H1 (cell line): ENCODE data around the gene SH2D4B. TPM values are rescaled to one million over a fixed set of nuclear protein-coding genes. Genes with fewer than 3 reads are reported as not detected.

Experiments
- CTCF ChIA-PET: fragments of 300-600 bp; sonication (Branson Sonifier 250); formaldehyde crosslinking; loops from one replicate; lab custom pipeline; 2021; ENCODE audit not compliant: partially characterized antibody; lab: Charles Lee
- POLR2A ChIA-PET: fragments of 300-600 bp; sonication (Branson Sonifier 250); formaldehyde crosslinking; loops from one replicate; lab custom pipeline; 2021; ENCODE audit warnings: inconsistent platforms; ENCODE audit not compliant: partially characterized antibody; lab: Charles Lee
- DNase-seq, 2 experiments: peaks; one replicate each; pipeline versions ENCODE4 v3.0.0 to v3.0.0-alpha.2; 2010 to 2022; ENCODE audit warnings: low spot score in 2 of 2, low read depth in 1 of 2, mixed read lengths in 1 of 2
- FAIRE-seq: peaks from 2 replicates; lab custom pipeline; 2011; peaks lifted over from hg19 to GRCh38; lab: Jason Lieb, UNC
- H2AFZ ChIP-seq: 2 replicates; pipeline ENCODE4 v1.8.1; 2012; ENCODE audit warnings: low read length, inconsistent platforms
- H2AK5ac ChIP-seq: 2 replicates; pipeline ENCODE4 v1.6.1; 2013; ENCODE audit warnings: low read depth, low read length
- H2BK120ac ChIP-seq: replicated peaks from 2 replicates; pipeline ENCODE3; 2013; ENCODE audit warnings: low read depth, low read length, inconsistent platforms
- H2BK12ac ChIP-seq: 2 replicates; pipeline ENCODE4 v1.6.1; 2013; ENCODE audit warnings: low read depth, low read length
- H2BK15ac ChIP-seq: 2 replicates; pipeline ENCODE4 v1.6.1; 2013; ENCODE audit warnings: low read length
- H2BK20ac ChIP-seq: 2 replicates; pipeline ENCODE4 v1.6.1; 2013; ENCODE audit warnings: low read length
- H2BK5ac ChIP-seq: 2 replicates; pipeline ENCODE4 v1.6.1; 2013; ENCODE audit warnings: low read depth, low read length
- H3K14ac ChIP-seq: 2 replicates; pipeline ENCODE4 v1.6.1; 2013; ENCODE audit warnings: inconsistent platforms; ENCODE audit not compliant: insufficient read length
- H3K18ac ChIP-seq: 2 replicates; pipeline ENCODE4 v1.6.1; 2013; ENCODE audit warnings: low read length; ENCODE audit errors: extremely low read depth
- H3K23ac ChIP-seq: 2 replicates; pipeline ENCODE4 v1.6.1; 2013; ENCODE audit warnings: inconsistent platforms; ENCODE audit not compliant: insufficient read length
- H3K23me2 ChIP-seq: 2 replicates; pipeline ENCODE4 v1.6.1; 2013; ENCODE audit warnings: low read depth, low read length
- H3K27ac ChIP-seq: 2 replicates; pipeline ENCODE4 v1.6.1; 2011; ENCODE audit warnings: low read depth, low read length, inconsistent platforms
- H3K27me3 ChIP-seq, 4 experiments: replicated peaks in 1 of 4; 1 replicate in 1 of 4; 2 replicates in 3 of 4; pipeline versions ENCODE4 v1.6.1 to v1.8.1; 2011 to 2013; ENCODE audit warnings: low read length in 3 of 4, mild to moderate bottlenecking in 3 of 4, inconsistent platforms in 2 of 4, mixed read lengths in 2 of 4, moderate library complexity in 1 of 4; ENCODE audit not compliant: control insufficient read depth in 3 of 4, insufficient read depth in 3 of 4; ENCODE audit errors: extremely low read depth in 1 of 4
- H3K36me3 ChIP-seq, 4 experiments: 2 replicates each; pipeline versions ENCODE4 v1.6.1 to v1.8.1; 2011 to 2013; ENCODE audit warnings: mild to moderate bottlenecking in 4 of 4, low read length in 3 of 4, moderate library complexity in 2 of 4, control low read depth in 1 of 4, inconsistent platforms in 1 of 4; ENCODE audit not compliant: insufficient read depth in 4 of 4, control insufficient read depth in 2 of 4
- H3K4ac ChIP-seq: replicated peaks from 2 replicates; pipeline ENCODE3; 2013; ENCODE audit warnings: low read length, low read depth, mixed read lengths, inconsistent platforms; ENCODE audit not compliant: insufficient read length
- H3K4me1 ChIP-seq, 4 experiments: replicated peaks in 1 of 4; 1 replicate in 1 of 4; 2 replicates in 3 of 4; pipeline versions ENCODE4 v1.6.1 to v1.8.1; 2011 to 2013; ENCODE audit warnings: low read length in 3 of 4, inconsistent platforms in 2 of 4, mixed read lengths in 1 of 4; ENCODE audit not compliant: insufficient read depth in 4 of 4, control insufficient read depth in 3 of 4
- H3K4me2 ChIP-seq, 2 experiments: 2 replicates each; pipeline versions ENCODE4 v1.6.1 to v1.8.1; 2011 to 2013; ENCODE audit warnings: low read depth in 2 of 2, low read length in 2 of 2, control low read depth in 1 of 2, inconsistent platforms in 1 of 2, mild to moderate bottlenecking in 1 of 2; ENCODE audit not compliant: insufficient read depth in 1 of 2
- H3K4me3 ChIP-seq, 4 experiments: fragments of 200-600, 300-600 bp in 1 of 4; sonication (generic), shearing (Covaris generic), sonication (Bioruptor Twin) in 1 of 4; 2 replicates each; pipeline versions ENCODE4 v1.5.1 to v1.8.1; 2011 to 2016; ENCODE audit warnings: low read length in 4 of 4, low read depth in 3 of 4, control low read depth in 2 of 4, inconsistent platforms in 2 of 4, mild to moderate bottlenecking in 2 of 4, mixed read lengths in 1 of 4, moderate library complexity in 1 of 4; ENCODE audit not compliant: insufficient read depth in 2 of 4; ENCODE audit errors: extremely low read depth in 1 of 4
- H3K56ac ChIP-seq: replicated peaks from 2 replicates; pipeline ENCODE3; 2013; ENCODE audit warnings: low read depth, mild to moderate bottlenecking, mixed read lengths, low read length, inconsistent platforms; ENCODE audit not compliant: insufficient read length
- H3K79me1 ChIP-seq: 2 replicates; pipeline ENCODE4 v1.6.1; 2013; ENCODE audit warnings: low read depth, low read length, control low read depth
- H3K79me2 ChIP-seq, 2 experiments: 2 replicates each; pipeline versions ENCODE4 v1.6.1 to v1.8.1; 2012 to 2013; ENCODE audit warnings: low read length in 2 of 2, mild to moderate bottlenecking in 2 of 2, inconsistent platforms in 1 of 2; ENCODE audit not compliant: insufficient read depth in 2 of 2, control insufficient read depth in 1 of 2
- H3K9ac ChIP-seq, 4 experiments: replicated peaks in 1 of 4; 1 replicate in 1 of 4; 2 replicates in 3 of 4; pipeline versions ENCODE4 v1.6.1 to v1.8.1; 2011 to 2013; ENCODE audit warnings: low read depth in 3 of 4, low read length in 3 of 4, control low read depth in 2 of 4, mild to moderate bottlenecking in 2 of 4, moderate library complexity in 2 of 4, inconsistent platforms in 1 of 4; ENCODE audit errors: extremely low read depth in 1 of 4
- H3K9me3 ChIP-seq, 2 experiments: 2 replicates each; pipeline versions ENCODE4 v1.6.1 to v1.8.1; 2012 to 2013; ENCODE audit warnings: mild to moderate bottlenecking in 2 of 2, moderate library complexity in 2 of 2, control low read depth in 1 of 2, inconsistent platforms in 1 of 2, low read depth in 1 of 2, low read length in 1 of 2, mixed read lengths in 1 of 2; ENCODE audit not compliant: insufficient read depth in 2 of 2
- H4K20me1 ChIP-seq, 2 experiments: replicated peaks in 1 of 2; 2 replicates each; pipeline versions ENCODE3 to v1.8.1; 2011 to 2013; ENCODE audit warnings: inconsistent platforms in 2 of 2, low read length in 2 of 2, mild to moderate bottlenecking in 1 of 2; ENCODE audit not compliant: insufficient read depth in 2 of 2, control insufficient read depth in 1 of 2
- H4K5ac ChIP-seq: 2 replicates; pipeline ENCODE4 v1.6.1; 2013; ENCODE audit warnings: low read length, low read depth, mixed read lengths, inconsistent platforms; ENCODE audit not compliant: insufficient read length
- H4K8ac ChIP-seq: 2 replicates; pipeline ENCODE4 v1.8.0; 2013; ENCODE audit warnings: mild to moderate bottlenecking, moderate library complexity, low read length, inconsistent platforms; ENCODE audit not compliant: insufficient read depth; ENCODE audit errors: extremely low read depth
- H4K91ac ChIP-seq: replicated peaks from 2 replicates; pipeline ENCODE3; 2013; ENCODE audit warnings: low read length, mixed read lengths, inconsistent platforms; ENCODE audit not compliant: insufficient read length
- BCL11A ChIP-seq, 2 experiments: IDR thresholded peaks; one replicate each; pipeline ENCODE4 v1.6.1; 2011; ENCODE audit warnings: low read depth in 2 of 2, low read length in 2 of 2, mild to moderate bottlenecking in 2 of 2
- CTBP2 ChIP-seq: IDR thresholded peaks from 2 replicates; pipeline ENCODE4 v1.7.0; 2011; ENCODE audit warnings: borderline replicate concordance, mild to moderate bottlenecking, moderate library complexity, mixed read lengths, low read length; ENCODE audit not compliant: insufficient read depth, insufficient read length
- EGR1 ChIP-seq: IDR thresholded peaks from 2 replicates; pipeline ENCODE4 v1.6.1; 2011; ENCODE audit warnings: low read depth, low read length, borderline replicate concordance
- EP300 ChIP-seq, 2 experiments: IDR thresholded peaks; 1 replicate in 1 of 2; 2 replicates in 1 of 2; pipeline ENCODE4 v1.6.1; 2011 to 2012; ENCODE audit warnings: low read depth in 2 of 2, low read length in 2 of 2, mild to moderate bottlenecking in 2 of 2, borderline replicate concordance in 1 of 2, inconsistent platforms in 1 of 2, moderate library complexity in 1 of 2
- HDAC6 ChIP-seq: IDR thresholded peaks from one replicate; pipeline ENCODE4 v1.7.1; 2012; ENCODE audit warnings: low read depth, mild to moderate bottlenecking, inconsistent platforms, low read length, moderate library complexity
- JUND ChIP-seq: IDR thresholded peaks from 2 replicates; pipeline ENCODE4 v1.6.1; 2011; ENCODE audit warnings: mild to moderate bottlenecking, improper control_type of control experiment, low read length
- SIN3A ChIP-seq, 2 experiments: IDR thresholded peaks in 1 of 2; conservative IDR thresholded peaks in 1 of 2; 2 replicates each; pipeline ENCODE4 v1.6.1; 2011 to 2012; ENCODE audit warnings: low read length in 2 of 2, improper control_type of control experiment in 1 of 2, low read depth in 1 of 2, mild to moderate bottlenecking in 1 of 2
- TAF1 ChIP-seq: IDR thresholded peaks from 2 replicates; pipeline ENCODE4 v1.6.1; 2011; ENCODE audit warnings: mild to moderate bottlenecking, low read depth, low read length
- TBP ChIP-seq: IDR thresholded peaks from 2 replicates; pipeline ENCODE4 v1.6.1; 2011; ENCODE audit warnings: low read depth, low read length, improper control_type of control experiment
- WGBS, 2 experiments: shearing (Covaris generic) in 1 of 2; methylation state at CpG; one replicate each; pipeline versions ENCODE4 v1.1.6 to v1.1.7; 2013 to 2015; ENCODE audit warnings: low lambda C conversion rate in 2 of 2, mixed read lengths in 2 of 2, inconsistent platforms in 1 of 2, low coverage in 1 of 2, missing lambda C conversion rate in 1 of 2; ENCODE audit not compliant: insufficient replicate concordance in 2 of 2, insufficient coverage in 1 of 2, insufficient read length in 1 of 2; ENCODE audit errors: extremely low coverage in 1 of 2, missing lambda C conversion rate in 1 of 2; 5-methylcytosine and 5-hydroxymethylcytosine counted together
- polyA plus RNA-seq, 7 experiments: library from polyadenylated mRNA; depleted of rRNA in 3 of 7; stranded (reverse) in 5 of 7; unstranded in 2 of 7; fragments of >200 nt in 5 of 7; fragments of 200-250 nt in 2 of 7; gene quantifications; 1 replicate in 5 of 7; 2 replicates in 1 of 7; 4 replicates in 1 of 7; pipeline versions ENCODE4 v1.2.1 to v1.2.3, GENCODE V29; 2011 to 2013; ENCODE audit warnings: missing spikeins in 2 of 7, mixed read lengths in 2 of 7
- total RNA-seq: library from RNA; stranded (reverse); fragmentation: NEBNext Ultra II Directional; extraction: Animal tissue kit (Norgen Biotek cat#: 25700); gene quantifications from 2 replicates; pipeline ENCODE4 v1.2.1, GENCODE V29; 2021
- TF ChIP-seq, protein P1 (sequence below): IDR thresholded peaks from 2 replicates; pipeline ENCODE4 v1.6.1; 2012; ENCODE audit warnings: inconsistent platforms
- TF ChIP-seq, protein P2 (sequence below), 3 experiments: IDR thresholded peaks; 1 replicate in 2 of 3; 2 replicates in 1 of 3; pipeline versions ENCODE4 v1.5.1 to v1.6.1; 2011; ENCODE audit warnings: low read length in 3 of 3, mild to moderate bottlenecking in 3 of 3, inconsistent platforms in 2 of 3, low read depth in 1 of 3, moderate library complexity in 1 of 3; ENCODE audit not compliant: insufficient read depth in 1 of 3; ENCODE audit errors: control extremely low read depth in 1 of 3

The SH2D4B gene
- total and polyA plus RNA-seq, 2 of the 8 experiments (the other 6 are each of a cell fraction or from before 2014, with no cell fraction given), result 0.06 to 0.13 TPM

DNA sequence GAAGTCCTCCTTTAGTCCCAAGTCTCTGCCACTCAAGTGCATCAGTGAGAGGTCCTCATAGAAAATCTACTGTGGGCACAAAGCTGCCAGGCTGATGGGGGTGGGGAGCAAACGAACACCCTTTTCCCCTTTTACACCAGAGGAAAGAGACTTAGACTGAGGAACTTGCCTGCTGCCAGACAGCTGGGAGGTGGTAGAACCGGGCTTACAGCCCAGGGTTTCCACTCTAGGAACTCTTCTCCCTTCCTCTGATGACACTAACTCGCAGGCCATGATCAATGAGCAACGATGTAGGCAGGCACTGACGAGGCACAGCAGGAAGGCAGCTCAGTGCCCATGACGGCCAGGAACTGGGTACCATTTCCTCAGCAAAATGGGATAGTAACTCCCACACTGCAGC, 11.0 kb upstream of the SH2D4B start:
- no peak overlapping the region for H4K91ac ChIP-seq
- H3K4me2 ChIP-seq, result no peak overlapping the region
- no peaks in the 10 kb centered on the region for H3K79me1 ChIP-seq
- H3K14ac ChIP-seq, result no peak overlapping the region
- peaks cover 0 to 2% of the 10 kb centered on the region in 2 experiments for H4K20me1 ChIP-seq
- no peak overlapping the region for H4K5ac ChIP-seq
- no peak overlapping the region for H2BK120ac ChIP-seq
- ChIA-PET POLR2A (no interaction called here), CTCF (interaction anchor here (0.8 to 1.8 kb wide), 5 partner anchors 10 to 149 kb away, joined by 3 to 10 read pairs (median 4); no protein-coding TSS in a partner anchor)
- H3K4me1 ChIP-seq, result peaks cover 0 to 4% (median under 1%) of the 10 kb centered on the region in 4 experiments; a peak in 5 of 7 replicates
- H3K23me2 ChIP-seq, result no peaks in the 10 kb centered on the region
- H3K4ac ChIP-seq, result no peak overlapping the region
- no peak overlapping the region for H3K9ac ChIP-seq
- 81% methylated on average over 6 of the region's 6 CpGs; no CpG with 5 or more reads in 1 of the 2 experiments for whole genome bisulfite sequencing, 2 experiments
- no peak overlapping the region for H2BK5ac ChIP-seq
- 0 out of 2 replicates have a peak overlapping the region, but pooled peaks have one; percentile 81 for H2BK15ac ChIP-seq
- no peak overlapping the region for H4K8ac ChIP-seq
- no peak overlapping the region for H2AK5ac ChIP-seq
- no peak for DNase-seq
- H2BK12ac ChIP-seq, result no peak overlapping the region
- H3K23ac ChIP-seq, result no peak overlapping the region
- no peak overlapping the region for H3K56ac ChIP-seq
- H3K18ac ChIP-seq, result no peak overlapping the region
- H2BK20ac ChIP-seq, result no peak overlapping the region
- no peak overlapping the region for H2AFZ ChIP-seq
- H3K4me3 ChIP-seq, result no peak overlapping the region
- no peak overlapping the region for H3K27ac ChIP-seq
- peaks cover 0 to 2% (median 0%) of the 10 kb centered on the region in 4 experiments; a peak in 1 of 8 replicates for H3K36me3 ChIP-seq
- no peaks in the 10 kb centered on the region for H3K79me2 ChIP-seq
- H3K27me3 ChIP-seq, result no peaks in the 10 kb centered on the region
- no peaks in the 10 kb centered on the region for H3K9me3 ChIP-seq
- FAIRE-seq, result no peak
- TF ChIP-seq BCL11A (IDR thresholded peaks at IDR 0.05; ENCODE audit: low read depth in 2 of 2, low read length in 2 of 2) (no peak), EP300 (IDR thresholded peaks at IDR 0.05; ENCODE audit: borderline replicate concordance in 1 of 2, low read depth in 2 of 2, low read length in 2 of 2) (no peak), JUND (no peak), HDAC6 (no peak), CTBP2 (no peak), TBP (no peak), SIN3A (conservative IDR thresholded peaks at IDR 0.05 in 1 of 2, IDR thresholded peaks at IDR 0.05 in 1 of 2; ENCODE audit: low read depth in 1 of 2, low read length in 2 of 2) (no peak), TAF1 (no peak), EGR1 (no peak)
- TF ChIP-seq, protein P1, sequence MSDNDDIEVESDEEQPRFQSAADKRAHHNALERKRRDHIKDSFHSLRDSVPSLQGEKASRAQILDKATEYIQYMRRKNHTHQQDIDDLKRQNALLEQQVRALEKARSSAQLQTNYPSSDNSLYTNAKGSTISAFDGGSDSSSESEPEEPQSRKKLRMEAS, result no peak
- TF ChIP-seq, protein P2, sequence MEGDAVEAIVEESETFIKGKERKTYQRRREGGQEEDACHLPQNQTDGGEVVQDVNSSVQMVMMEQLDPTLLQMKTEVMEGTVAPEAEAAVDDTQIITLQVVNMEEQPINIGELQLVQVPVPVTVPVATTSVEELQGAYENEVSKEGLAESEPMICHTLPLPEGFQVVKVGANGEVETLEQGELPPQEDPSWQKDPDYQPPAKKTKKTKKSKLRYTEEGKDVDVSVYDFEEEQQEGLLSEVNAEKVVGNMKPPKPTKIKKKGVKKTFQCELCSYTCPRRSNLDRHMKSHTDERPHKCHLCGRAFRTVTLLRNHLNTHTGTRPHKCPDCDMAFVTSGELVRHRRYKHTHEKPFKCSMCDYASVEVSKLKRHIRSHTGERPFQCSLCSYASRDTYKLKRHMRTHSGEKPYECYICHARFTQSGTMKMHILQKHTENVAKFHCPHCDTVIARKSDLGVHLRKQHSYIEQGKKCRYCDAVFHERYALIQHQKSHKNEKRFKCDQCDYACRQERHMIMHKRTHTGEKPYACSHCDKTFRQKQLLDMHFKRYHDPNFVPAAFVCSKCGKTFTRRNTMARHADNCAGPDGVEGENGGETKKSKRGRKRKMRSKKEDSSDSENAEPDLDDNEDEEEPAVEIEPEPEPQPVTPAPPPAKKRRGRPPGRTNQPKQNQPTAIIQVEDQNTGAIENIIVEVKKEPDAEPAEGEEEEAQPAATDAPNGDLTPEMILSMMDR (IDR thresholded peaks at IDR 0.05; ENCODE audit: control extremely low read depth in 1 of 3, insufficient read depth in 1 of 3, low read depth in 1 of 3, low read length in 3 of 3), result no peak
